ENCODE measurements around the gene RBFOX1. TPM values are rescaled to one million over a fixed set of nuclear protein-coding genes. Genes with fewer than 3 reads are reported as not detected.

Gene RBFOX1
- total RNA-seq, 2 donors from 2014 or later: not detected

GRCh38 chr16:7304958-7305357 lies 27.7 kb upstream of the RBFOX1 start:
- no peaks in the 10 kb centered on the region for H3K27me3 ChIP-seq
- no peak overlapping the region for H3K27ac ChIP-seq
- H3K36me3 ChIP-seq (replicated peaks in 1 of 2; ENCODE audit: insufficient read depth in 1 of 2, low read depth in 2 of 2): no peaks in the 10 kb centered on the region
- peaks cover 8% of the 10 kb centered on the region for H3K4me1 ChIP-seq
- H3K4me3 ChIP-seq: no peak overlapping the region
- 12 to 24% methylated on average over 4 of the region's 4 CpGs for WGBS, 2 donors
- DNase-seq (no peak), ATAC-seq (no peak)
- no peak for TF ChIP-seq POLR2A (IDR thresholded peaks at IDR 0.05)
- no peak for TF ChIP-seq CTCF (IDR thresholded peaks at IDR 0.05)
- H3K9me3 ChIP-seq: no peaks in the 10 kb centered on the region
- intact Hi-C loops (cut with DNase I): no loop called here

GRCh38 chr16:7313170-7313569 lies 19.5 kb upstream of the RBFOX1 start:
- WGBS, 2 donors: 27 to 35% methylated on average over 5 of the region's 5 CpGs
- H3K27ac ChIP-seq: no peak overlapping the region
- DNase-seq (no peak), ATAC-seq (no peak)
- no peak overlapping the region for H3K4me3 ChIP-seq
- no peaks in the 10 kb centered on the region for H3K36me3 ChIP-seq (replicated peaks in 1 of 2; ENCODE audit: insufficient read depth in 1 of 2, low read depth in 2 of 2)
- no peaks in the 10 kb centered on the region for H3K4me1 ChIP-seq
- intact Hi-C loops (cut with DNase I): no loop called here
- H3K27me3 ChIP-seq: no peaks in the 10 kb centered on the region
- H3K9me3 ChIP-seq: no peaks in the 10 kb centered on the region
- TF ChIP-seq POLR2A (IDR thresholded peaks at IDR 0.05) (no peak), CTCF (IDR thresholded peaks at IDR 0.05) (peak in 4 of 7 experiments; percentile 15 to 29 (median 24))

- TF ChIP-seq CTCF (IDR thresholded peaks at IDR 0.05): no peak
- no peak for TF ChIP-seq POLR2A (IDR thresholded peaks at IDR 0.05)
- H3K27ac ChIP-seq: no peak overlapping the region
- intact Hi-C loops (cut with DNase I): no loop called here
- H3K27me3 ChIP-seq: no peaks in the 10 kb centered on the region
- H3K36me3 ChIP-seq (replicated peaks in 1 of 2; ENCODE audit: insufficient read depth in 1 of 2, low read depth in 2 of 2): no peaks in the 10 kb centered on the region
- H3K9me3 ChIP-seq: no peaks in the 10 kb centered on the region
- DNase-seq (no peak), ATAC-seq (no peak)
- H3K4me3 ChIP-seq: no peak overlapping the region
- 38 to 43% methylated on average over 12 of the region's 12 CpGs for WGBS, 2 donors
- no peaks in the 10 kb centered on the region for H3K4me1 ChIP-seq
These were observed 18.5 kb upstream of the RBFOX1 start for GRCh38 chr16:7314163-7314562.

GRCh38 chr16:7315813-7316212 lies 16.8 kb upstream of the RBFOX1 start:
- intact Hi-C loops (cut with DNase I): no loop called here
- DNase-seq: no peak

More at GRCh38 chr16:7315813-7316212, 16.8 kb upstream of the RBFOX1 start:
- Histone ChIP-seq H3K27me3 (no peaks in the 10 kb centered on the region), H3K4me1 (no peaks in the 10 kb centered on the region), H3K36me3 (replicated peaks in 1 of 2; ENCODE audit: insufficient read depth in 1 of 2, low read depth in 2 of 2) (no peaks in the 10 kb centered on the region), H3K27ac (no peak overlapping the region), H3K4me3 (no peak overlapping the region), H3K9me3 (no peaks in the 10 kb centered on the region)
- no peak for ATAC-seq
- TF ChIP-seq POLR2A (IDR thresholded peaks at IDR 0.05) (no peak), CTCF (IDR thresholded peaks at IDR 0.05) (no peak)
- WGBS, 2 donors: 79 to 82% methylated on average over 1 of the region's 1 CpG
